GM19468 (cell line): ENCODE data around the gene SLC35E3.
"Not testable (repeated sequence)": the region's sequence is repeated elsewhere in the genome, so short reads cannot be mapped to it uniquely, and the experiment has no call there.

ENCODE experiments used
- ATAC-seq: cut with Tn5 transposase; IDR thresholded peaks from one replicate; pipeline ENCODE4 v1.9.1; 2021; ENCODE audit warnings: mild to moderate bottlenecking, moderate library complexity, moderate number of reproducible peaks; ENCODE audit not compliant: unreplicated experiment; ENCODE audit errors: extremely low read depth

Gene SLC35E3

GRCh38 chr12:68793436-68793835, 47.5 kb downstream of the SLC35E3 start:
- no peak for ATAC-seq

- no peak for ATAC-seq
Observed at GRCh38 chr12:68793975-68794652, 48.1 kb downstream of the SLC35E3 start.

- ATAC-seq, result no peak
Observed at GRCh38 chr12:68794653-68795251, 48.8 kb downstream of the SLC35E3 start.

GRCh38 chr12:68796399-68796798, 50.4 kb downstream of the SLC35E3 start:
- no peak for ATAC-seq

GRCh38 chr12:68798882-68799234, 52.9 kb downstream of the SLC35E3 start:
- ATAC-seq, result no peak

GRCh38 chr12:68800294-68800693, 54.3 kb downstream of the SLC35E3 start:
- ATAC-seq, result no peak

- ATAC-seq, result not testable (repeated sequence)
Observed at GRCh38 chr12:68801124-68801523, 55.1 kb downstream of the SLC35E3 start.

GRCh38 chr12:68802372-68802745, 56.4 kb downstream of the SLC35E3 start:
- ATAC-seq, result not testable (repeated sequence)

GRCh38 chr12:68802911-68803651, 57.1 kb downstream of the SLC35E3 start:
- not testable (repeated sequence) for ATAC-seq

GRCh38 chr12:68803948-68804656, 58.1 kb downstream of the SLC35E3 start:
- ATAC-seq, result no peak

- ATAC-seq, result no peak
Observed at GRCh38 chr12:68804657-68805591, 58.9 kb downstream of the SLC35E3 start.

GRCh38 chr12:68805592-68806120, 59.7 kb downstream of the SLC35E3 start:
- ATAC-seq, result no peak

- ATAC-seq, result no peak
Observed at GRCh38 chr12:68806488-68807237, 60.7 kb downstream of the SLC35E3 start.

- ATAC-seq, result not testable (repeated sequence)
Observed at GRCh38 chr12:68807274-68807575, 61.2 kb downstream of the SLC35E3 start.

GRCh38 chr12:68807576-68808387, 61.8 kb downstream of the SLC35E3 start, which contains the start of gene MDM2:
MDM2 (plus strand) TSS chr12:68808177; CDS start chr12:68808478, 301 bp downstream.
- ATAC-seq, result peak; percentile 77

- ATAC-seq, result peak; percentile 3
Observed at GRCh38 chr12:68808388-68809189, 62.6 kb downstream of the SLC35E3 start.
